GM23248 (cell line): ENCODE measurements around the gene NAA80. TPM values are rescaled to one million over a fixed set of nuclear protein-coding genes. Genes with fewer than 3 reads are reported as not detected.

Experiments
- DNase-seq: peaks from one replicate; pipeline ENCODE4 v3.0.0-alpha.2; 2015
- H2AFZ ChIP-seq: fragments of 200-600 bp; sonication (generic); 2 replicates; pipeline ENCODE4 v1.6.1; 2016; ENCODE audit warnings: antibody characterized with exemption
- H3F3A ChIP-seq: fragments of 200-600 bp; sonication (generic); 2 replicates; pipeline ENCODE4 v1.6.1; 2016; ENCODE audit warnings: mild to moderate bottlenecking, antibody characterized with exemption, mixed run types; ENCODE audit not compliant: insufficient read depth
- H3K27ac ChIP-seq: fragments of 200-600 bp; sonication (generic); 2 replicates; pipeline ENCODE4 v1.5.1; 2016; ENCODE audit warnings: mild to moderate bottlenecking
- H3K27me3 ChIP-seq: fragments of 200-600 bp; sonication (generic); replicated peaks from 2 replicates; pipeline ENCODE4 v1.6.1; 2016; ENCODE audit warnings: mild to moderate bottlenecking; ENCODE audit not compliant: insufficient read depth
- H3K36me3 ChIP-seq: fragments of 200-600 bp; sonication (generic); 2 replicates; pipeline ENCODE4 v1.6.1; 2016; ENCODE audit warnings: low read depth, mild to moderate bottlenecking
- H3K4me1 ChIP-seq: fragments of 200-600 bp; sonication (generic); 2 replicates; pipeline ENCODE4 v1.6.1; 2016; ENCODE audit warnings: mild to moderate bottlenecking; ENCODE audit not compliant: insufficient read depth
- H3K4me2 ChIP-seq: fragments of 200-600 bp; sonication (generic); one replicate; pipeline ENCODE4 v1.6.1; 2016; ENCODE audit warnings: mild to moderate bottlenecking; ENCODE audit not compliant: unreplicated experiment
- H3K4me3 ChIP-seq: fragments of 200-600 bp; sonication (generic); 2 replicates; pipeline ENCODE4 v1.5.1; 2016; ENCODE audit warnings: mild to moderate bottlenecking
- H3K79me2 ChIP-seq: fragments of 200-600 bp; sonication (generic); 2 replicates; pipeline ENCODE4 v1.6.1; 2016; ENCODE audit warnings: mild to moderate bottlenecking; ENCODE audit not compliant: insufficient read depth
- H3K9ac ChIP-seq: fragments of 200-600 bp; sonication (generic); 2 replicates; pipeline ENCODE4 v1.6.1; 2016; ENCODE audit warnings: mild to moderate bottlenecking
- H3K9me2 ChIP-seq: fragments of 200-600 bp; sonication (generic); 2 replicates; pipeline ENCODE4 v1.6.1; 2016; ENCODE audit warnings: mixed run types, mild to moderate bottlenecking, moderate library complexity; ENCODE audit not compliant: insufficient read depth
- H3K9me3 ChIP-seq: fragments of 200-600 bp; sonication (generic); one replicate; pipeline ENCODE4 v1.6.1; 2017; ENCODE audit warnings: low read depth
- H4K20me1 ChIP-seq: fragments of 200-600 bp; sonication (generic); 2 replicates; pipeline ENCODE4 v1.6.0; 2016; ENCODE audit not compliant: insufficient read depth
- EZH2 ChIP-seq: fragments of 200-600 bp; sonication (generic); IDR thresholded peaks from 2 replicates; pipeline ENCODE4 v1.6.1; 2018; ENCODE audit warnings: antibody characterized with exemption, mild to moderate bottlenecking; ENCODE audit not compliant: insufficient read depth, poor library complexity, severe bottlenecking
- EZH2phosphoT487 ChIP-seq: fragments of 200-600 bp; sonication (generic); IDR thresholded peaks from 2 replicates; pipeline ENCODE4 v1.6.1; 2018; ENCODE audit warnings: antibody characterized with exemption, moderate library complexity, mild to moderate bottlenecking, low read depth; ENCODE audit not compliant: insufficient read depth
- WGBS, 2 experiments: methylation state at CpG; one replicate each; pipeline ENCODE4 v1.1.6; 2015 to 2017; ENCODE audit warnings: low lambda C conversion rate in 2 of 2, low coverage in 1 of 2; ENCODE audit errors: missing lambda C conversion rate in 2 of 2; 5-methylcytosine and 5-hydroxymethylcytosine counted together
- in situ Hi-C: fragments of 300-500 bp; cut with MboI; formaldehyde crosslinking; loops from 2 replicates; pipeline ENCODE4 v1.15.0; 2020
- polyA plus RNA-seq: library from polyadenylated mRNA; unstranded; fragments of >200 nt; fragmentation: Nextera tagmentation; extraction: Ambion mirVana; gene quantifications from 2 replicates; pipeline ENCODE4 v1.2.1, GENCODE V29; 2016
- total RNA-seq: library from RNA; depleted of rRNA; stranded (reverse); fragments of >200 nt; shearing (Covaris generic); gene quantifications from 2 replicates; pipeline ENCODE4 v1.2.3, GENCODE V29; 2014

The NAA80 gene
- total and polyA plus RNA-seq, 2 experiments from 2014 or later, result 7.8 to 10.8 TPM

GRCh38 chr3:50325497-50326181 lies 26.4 kb upstream of the NAA80 start:
- in situ Hi-C loops, result no loop called here

GRCh38 chr3:50325113-50325480 lies 25.9 kb upstream of the NAA80 start:
- no peak overlapping the region for H2AFZ ChIP-seq
- no peak for DNase-seq
- H3K9me2 ChIP-seq, result no peaks in the 10 kb centered on the region
- H3K4me3 ChIP-seq, result no peak overlapping the region
- no peaks in the 10 kb centered on the region for H3K27me3 ChIP-seq
- in situ Hi-C loops, result no loop called here
- TF ChIP-seq EZH2phosphoT487, result no peak
- TF ChIP-seq EZH2, result no peak
- peaks cover 19% of the 10 kb centered on the region for H3F3A ChIP-seq
- no peak overlapping the region for H3K27ac ChIP-seq
- H3K4me1 ChIP-seq, result peaks cover 24% of the 10 kb centered on the region
- H3K4me2 ChIP-seq, result no peak overlapping the region
- H4K20me1 ChIP-seq, result no peaks in the 10 kb centered on the region
- 58% methylated on average over 2 of the region's 2 CpGs; no CpG with 5 or more reads in 1 of the 2 experiments for WGBS, 2 experiments
- H3K36me3 ChIP-seq, result peaks cover 10% of the 10 kb centered on the region
- H3K79me2 ChIP-seq, result peaks cover 25% of the 10 kb centered on the region
- H3K9ac ChIP-seq, result no peak overlapping the region
- H3K9me3 ChIP-seq, result no peaks in the 10 kb centered on the region

More at GRCh38 chr3:50325497-50326181, 26.4 kb upstream of the NAA80 start:
- no peak for DNase-seq
- Histone ChIP-seq H3K36me3 (peaks cover 16% of the 10 kb centered on the region), H4K20me1 (no peaks in the 10 kb centered on the region), H3K9ac (no peak overlapping the region), H3K4me2 (no peak overlapping the region), H3K9me2 (no peaks in the 10 kb centered on the region), H3K79me2 (peaks cover 22% of the 10 kb centered on the region), H3K9me3 (no peaks in the 10 kb centered on the region), H2AFZ (no peak overlapping the region), H3K27me3 (no peaks in the 10 kb centered on the region), H3K4me3 (no peak overlapping the region), H3F3A (peaks cover 24% of the 10 kb centered on the region), H3K27ac (no peak overlapping the region), H3K4me1 (peaks cover 21% of the 10 kb centered on the region)
- TF ChIP-seq EZH2phosphoT487 (no peak), EZH2 (no peak)
- WGBS, 2 experiments, result 76 to 87% methylated on average over 11 of the region's 11 CpGs

GRCh38 chr3:50324351-50325112 lies 25.3 kb upstream of the NAA80 start:
- Histone ChIP-seq H3K9ac (no peak overlapping the region), H2AFZ (no peak overlapping the region), H3K27ac (no peak overlapping the region), H3K9me2 (no peaks in the 10 kb centered on the region), H3K79me2 (peaks cover 30% of the 10 kb centered on the region), H3K4me1 (peaks cover 26% of the 10 kb centered on the region), H3F3A (peaks cover 13% of the 10 kb centered on the region), H3K9me3 (no peaks in the 10 kb centered on the region), H3K36me3 (peaks cover 5% of the 10 kb centered on the region), H4K20me1 (no peaks in the 10 kb centered on the region), H3K27me3 (no peaks in the 10 kb centered on the region), H3K4me3 (no peak overlapping the region), H3K4me2 (no peak overlapping the region)
- in situ Hi-C loops, result no loop called here
- peak; percentile 75 for DNase-seq
- TF ChIP-seq EZH2, result no peak
- no peak for TF ChIP-seq EZH2phosphoT487
- WGBS, 2 experiments, result 50% methylated on average over 4 of the region's 4 CpGs

- H3K9me2 ChIP-seq, result no peaks in the 10 kb centered on the region
- H3K27ac ChIP-seq, result no peak overlapping the region
- H3K9me3 ChIP-seq, result no peaks in the 10 kb centered on the region
- no peaks in the 10 kb centered on the region for H3K36me3 ChIP-seq
- peaks cover 39% of the 10 kb centered on the region for H3K79me2 ChIP-seq
- no peak overlapping the region for H2AFZ ChIP-seq
- DNase-seq, result no peak
- H3K4me3 ChIP-seq, result no peak overlapping the region
- H3K9ac ChIP-seq, result no peak overlapping the region
- H3F3A ChIP-seq, result peaks cover 5% of the 10 kb centered on the region
- in situ Hi-C loops, result no loop called here
- no peak for TF ChIP-seq EZH2phosphoT487
- TF ChIP-seq EZH2, result no peak
- H3K4me1 ChIP-seq, result peaks cover 21% of the 10 kb centered on the region
- no peak overlapping the region for H3K4me2 ChIP-seq
- no peaks in the 10 kb centered on the region for H3K27me3 ChIP-seq
- WGBS, 2 experiments, result 63 to 65% methylated on average over 5 of the region's 5 CpGs
- H4K20me1 ChIP-seq, result no peaks in the 10 kb centered on the region
Measured at GRCh38 chr3:50323614-50324199, 24.5 kb upstream of the NAA80 start.
